Vagina (tissue), 2 donors: ENCODE measurements around the gene UBTD2. TPM values are rescaled to one million over a fixed set of nuclear protein-coding genes. Genes with fewer than 3 reads are reported as not detected.

Source experiments
- DNase-seq, 2 donors: peaks; one replicate each; pipeline ENCODE4 v3.0.0-alpha.2; 2017; ENCODE audit errors: extremely low spot score in 2 of 2
- H3K27ac ChIP-seq: fragments of 200-600 bp; sonication (generic); one replicate; pipeline ENCODE4 v1.5.1; 2019
- H3K27me3 ChIP-seq: fragments of 200-600 bp; sonication (generic); one replicate; pipeline ENCODE4 v1.5.1; 2019
- H3K36me3 ChIP-seq, 2 donors: fragments of 200-600 bp; sonication (generic); one replicate each; pipeline ENCODE4 v1.5.1; 2017 to 2019
- H3K4me1 ChIP-seq: fragments of 200-600 bp; sonication (generic); one replicate; pipeline ENCODE4 v1.5.1; 2019
- H3K4me3 ChIP-seq, 2 donors: fragments of 200-600 bp; sonication (generic); 1 replicate in 1 of 2; 2 replicates in 1 of 2; pipeline ENCODE4 v1.5.1; 2016 to 2019
- H3K9me3 ChIP-seq: fragments of 200-600 bp; sonication (generic); one replicate; pipeline ENCODE4 v1.5.1; 2019
- POLR2A ChIP-seq, 2 donors: fragments of 450-650 bp; IDR thresholded peaks; one replicate each; pipeline ENCODE4 v1.6.1; 2017; ENCODE audit warnings: antibody characterized with exemption in 2 of 2, mild to moderate bottlenecking in 2 of 2, moderate library complexity in 2 of 2
- POLR2AphosphoS5 ChIP-seq, 2 donors: sonication (generic); formaldehyde crosslinking; IDR thresholded peaks; one replicate each; pipeline ENCODE4 v1.9.0; 2017; ENCODE audit warnings: antibody characterized with exemption in 2 of 2, mild to moderate bottlenecking in 2 of 2, low read depth in 1 of 2; ENCODE audit not compliant: insufficient read depth in 1 of 2
- intact Hi-C: fragments of 100-400 bp; cut with DNase I; formaldehyde crosslinking; loops from one replicate; pipeline ENCODE4 v1.15.1; 2023
- small RNA-seq: library from RNA; depleted of rRNA; stranded (forward); fragments of <200 nt; gene quantifications from one replicate; pipeline ENCODE3, GENCODE V24; 2016
- total RNA-seq: library from RNA; depleted of rRNA; stranded (reverse); fragments of >200 nt; gene quantifications from one replicate; pipeline ENCODE4 v1.2.3, GENCODE V29; 2016
- TF ChIP-seq, protein P1 (sequence below), 3 experiments: fragments of 450-650 bp in 2 of 3; fragments of 200-600 bp in 1 of 3; sonication (generic) in 1 of 3; IDR thresholded peaks; one replicate each; pipeline ENCODE4 v1.5.1; 2017 to 2019; ENCODE audit warnings: antibody characterized with exemption in 3 of 3, mild to moderate bottlenecking in 2 of 3, moderate library complexity in 2 of 3

UBTD2 gene
- total RNA-seq, 1 donor from 2014 or later, result 22.8 TPM

DNA sequence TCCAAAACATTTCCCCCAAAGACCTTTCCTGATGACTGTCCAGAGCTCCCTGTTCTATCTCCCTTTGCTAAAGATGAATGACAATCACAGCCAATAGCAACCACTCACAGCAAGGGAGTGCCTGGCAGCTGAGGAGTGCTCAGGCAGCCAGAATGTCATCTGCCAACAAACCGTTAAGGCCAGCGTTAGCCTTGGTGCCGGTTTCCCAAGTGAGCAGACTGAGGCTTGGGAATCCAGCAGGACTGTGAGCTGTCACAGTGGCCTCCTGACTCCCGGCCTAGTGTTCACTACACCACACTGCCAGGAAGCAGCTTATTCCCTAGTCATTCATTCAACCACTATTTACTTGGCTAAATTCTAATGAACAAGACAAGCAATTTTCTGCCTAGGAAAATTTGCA lies 120.2 kb downstream of the UBTD2 start:
- no peaks in the 10 kb centered on the region for H3K27me3 ChIP-seq
- DNase-seq, result no peak
- H3K27ac ChIP-seq, result no peak overlapping the region
- intact Hi-C loops, result no loop called here
- no peak overlapping the region for H3K4me3 ChIP-seq
- H3K36me3 ChIP-seq, result no peaks in the 10 kb centered on the region
- H3K9me3 ChIP-seq, result no peaks in the 10 kb centered on the region
- H3K4me1 ChIP-seq, result no peaks in the 10 kb centered on the region
- TF ChIP-seq POLR2AphosphoS5 (IDR thresholded peaks at IDR 0.05; ENCODE audit: insufficient read depth in 1 of 2, low read depth in 1 of 2) (no peak), POLR2A (IDR thresholded peaks at IDR 0.05) (no peak)
- TF ChIP-seq, protein P1, sequence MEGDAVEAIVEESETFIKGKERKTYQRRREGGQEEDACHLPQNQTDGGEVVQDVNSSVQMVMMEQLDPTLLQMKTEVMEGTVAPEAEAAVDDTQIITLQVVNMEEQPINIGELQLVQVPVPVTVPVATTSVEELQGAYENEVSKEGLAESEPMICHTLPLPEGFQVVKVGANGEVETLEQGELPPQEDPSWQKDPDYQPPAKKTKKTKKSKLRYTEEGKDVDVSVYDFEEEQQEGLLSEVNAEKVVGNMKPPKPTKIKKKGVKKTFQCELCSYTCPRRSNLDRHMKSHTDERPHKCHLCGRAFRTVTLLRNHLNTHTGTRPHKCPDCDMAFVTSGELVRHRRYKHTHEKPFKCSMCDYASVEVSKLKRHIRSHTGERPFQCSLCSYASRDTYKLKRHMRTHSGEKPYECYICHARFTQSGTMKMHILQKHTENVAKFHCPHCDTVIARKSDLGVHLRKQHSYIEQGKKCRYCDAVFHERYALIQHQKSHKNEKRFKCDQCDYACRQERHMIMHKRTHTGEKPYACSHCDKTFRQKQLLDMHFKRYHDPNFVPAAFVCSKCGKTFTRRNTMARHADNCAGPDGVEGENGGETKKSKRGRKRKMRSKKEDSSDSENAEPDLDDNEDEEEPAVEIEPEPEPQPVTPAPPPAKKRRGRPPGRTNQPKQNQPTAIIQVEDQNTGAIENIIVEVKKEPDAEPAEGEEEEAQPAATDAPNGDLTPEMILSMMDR (IDR thresholded peaks at IDR 0.05), result no peak

GRCh38 chr5:172162987-172163343 lies 120.6 kb downstream of the UBTD2 start:
- H3K4me3 ChIP-seq, result no peak overlapping the region
- H3K36me3 ChIP-seq, result no peaks in the 10 kb centered on the region
- DNase-seq, result no peak
- TF ChIP-seq POLR2AphosphoS5 (IDR thresholded peaks at IDR 0.05; ENCODE audit: insufficient read depth in 1 of 2, low read depth in 1 of 2) (no peak), POLR2A (IDR thresholded peaks at IDR 0.05) (no peak)
- TF ChIP-seq, protein P1 (IDR thresholded peaks at IDR 0.05), result no peak
- H3K4me1 ChIP-seq, result no peaks in the 10 kb centered on the region
- no peaks in the 10 kb centered on the region for H3K27me3 ChIP-seq
- H3K9me3 ChIP-seq, result no peaks in the 10 kb centered on the region
- H3K27ac ChIP-seq, result no peak overlapping the region
- intact Hi-C loops, result no loop called here

- Histone ChIP-seq H3K27ac (no peak overlapping the region), H3K27me3 (no peaks in the 10 kb centered on the region), H3K9me3 (no peaks in the 10 kb centered on the region), H3K4me3 (no peak overlapping the region), H3K4me1 (no peaks in the 10 kb centered on the region), H3K36me3 (no peaks in the 10 kb centered on the region)
- no peak for DNase-seq
- intact Hi-C loops, result no loop called here
- TF ChIP-seq POLR2AphosphoS5 (IDR thresholded peaks at IDR 0.05; ENCODE audit: insufficient read depth in 1 of 2, low read depth in 1 of 2), result no peak
- TF ChIP-seq POLR2A (IDR thresholded peaks at IDR 0.05), result no peak
- TF ChIP-seq, protein P1 (IDR thresholded peaks at IDR 0.05), result no peak
These were observed 121.1 kb downstream of the UBTD2 start for GRCh38 chr5:172162323-172162986.

GRCh38 chr5:172160506-172160905 lies 123.1 kb downstream of the UBTD2 start:
- intact Hi-C loops, result no loop called here
- Histone ChIP-seq H3K4me1 (no peaks in the 10 kb centered on the region), H3K4me3 (no peak overlapping the region), H3K9me3 (no peaks in the 10 kb centered on the region), H3K36me3 (no peaks in the 10 kb centered on the region), H3K27me3 (no peaks in the 10 kb centered on the region), H3K27ac (no peak overlapping the region)
- TF ChIP-seq POLR2A (IDR thresholded peaks at IDR 0.05), result no peak
- no peak for TF ChIP-seq POLR2AphosphoS5 (IDR thresholded peaks at IDR 0.05; ENCODE audit: insufficient read depth in 1 of 2, low read depth in 1 of 2)
- no peak for DNase-seq

Small RNAs within 50 kb of the gene (small RNA-seq; reads per million reads assigned to genes)
- gene RF00191, result not detected

Other genes with a start within 250 kb of the UBTD2 start
- 33.9 TPM for gene STK10, start 95.5 kb downstream of the UBTD2 start, total RNA-seq
- gene EFCAB9, start 89.6 kb downstream of the UBTD2 start, total RNA-seq, result not detected
- gene SH3PXD2B, start 170.8 kb upstream of the UBTD2 start, total RNA-seq, result 30.9 TPM